MCF 10A (cell line): ENCODE results near the gene SPTBN2. TPM values are rescaled to one million over a fixed set of nuclear protein-coding genes. Genes with fewer than 3 reads are reported as not detected.

Source experiments
- BruUV-seq: library from RNA; stranded (reverse); fragments of 400-500 nt; replicated peaks from 2 replicates; lab custom pipeline; 2021; lab: Mats Ljungman, UMichigan
- CTCF ChIA-PET: fragments of 300-600 bp; sonication (Branson Sonifier 250); formaldehyde crosslinking; extraction: SDS; loops from one replicate; lab custom pipeline; 2021; ENCODE audit warnings: antibody characterized with exemption, inconsistent platforms; lab: Yijun Ruan, JAX
- POLR2A ChIA-PET: fragments of 300-600, 350-650 bp; sonication (Branson Sonifier 250); formaldehyde crosslinking; extraction: SDS; loops from one replicate; lab custom pipeline; 2020; ENCODE audit warnings: antibody characterized with exemption, inconsistent platforms; lab: Yijun Ruan, JAX
- DNase-seq: peaks from one replicate; pipeline ENCODE4 v3.0.0-alpha.2; 2018; ENCODE audit not compliant: unreplicated experiment
- H3K27ac Mint-ChIP-seq: one replicate; pipeline ENCODE4 v1.8.0; 2022; ENCODE audit warnings: mild to moderate bottlenecking, low read depth, mixed read lengths; ENCODE audit not compliant: unreplicated experiment
- H3K27me3 Mint-ChIP-seq: one replicate; pipeline ENCODE4 v1.8.0; 2022; ENCODE audit warnings: mixed read lengths; ENCODE audit not compliant: insufficient read depth, unreplicated experiment
- H3K36me3 Mint-ChIP-seq: one replicate; pipeline ENCODE4 v1.8.0; 2022; ENCODE audit warnings: mild to moderate bottlenecking, moderate library complexity, mixed read lengths; ENCODE audit not compliant: insufficient read depth, unreplicated experiment
- H3K4me1 Mint-ChIP-seq: one replicate; pipeline ENCODE4 v1.8.0; 2022; ENCODE audit warnings: mixed read lengths; ENCODE audit not compliant: insufficient read depth, unreplicated experiment
- H3K4me3 Mint-ChIP-seq: one replicate; pipeline ENCODE4 v1.8.0; 2022; ENCODE audit warnings: mild to moderate bottlenecking, moderate library complexity, mixed read lengths; ENCODE audit not compliant: unreplicated experiment
- H3K9me3 Mint-ChIP-seq: one replicate; pipeline ENCODE4 v1.8.0; 2022; ENCODE audit warnings: mixed read lengths; ENCODE audit not compliant: unreplicated experiment
- CTCF ChIP-seq: fragments of 200-600 bp; IDR thresholded peaks from one replicate; pipeline ENCODE4 v1.8.0; 2022; ENCODE audit warnings: antibody characterized with exemption, mild to moderate bottlenecking; ENCODE audit not compliant: unreplicated experiment
- intact Hi-C: fragments of 100-400 bp; cut with micrococcal nuclease; formaldehyde crosslinking; loops from 2 replicates; pipeline ENCODE4 v1.14.1; 2022
- total RNA-seq: library from RNA; stranded (reverse); gene quantifications from 2 replicates; pipeline ENCODE4 v1.2.3, GENCODE V29; 2022

Gene SPTBN2
- total RNA-seq, 1 experiment from 2014 or later: 47.2 TPM

GRCh38 chr11:66767666-66768065, 38.6 kb upstream of the SPTBN2 start:
- Mint-ChIP-seq H3K27ac (peak overlapping the region; percentile 90), H3K9me3 (no peaks in the 10 kb centered on the region), H3K4me3 (peak overlapping the region; percentile 53), H3K4me1 (peaks cover 38% of the 10 kb centered on the region), H3K36me3 (peaks cover 18% of the 10 kb centered on the region), H3K27me3 (no peaks in the 10 kb centered on the region)
- intact Hi-C loops: no loop called here
- ChIA-PET POLR2A (interaction anchor here (0.6 to 11.9 kb wide), 18 partner anchors 8 to 606 kb away, joined by 3 to 145 read pairs (median 6); partner anchors contain the start of genes CLCF1, MRPL11, RBM4B and RCE1), CTCF (interaction anchor here (0.6 to 1.4 kb wide), 6 partner anchors 15 to 382 kb away, joined by 3 to 10 read pairs (median 3); no protein-coding TSS in a partner anchor)
- BruUV-seq: no TSS peak
- DNase-seq: no peak
- TF ChIP-seq CTCF: no peak

- intact Hi-C loops: no loop called here
- ChIA-PET CTCF (interaction anchor here (0.6 to 1.2 kb wide), 3 partner anchors 16 to 43 kb away, joined by 3 read pairs; no protein-coding TSS in a partner anchor), POLR2A (interaction anchor here (0.6 to 11.9 kb wide), 14 partner anchors 14 to 495 kb away, joined by 3 to 145 read pairs (median 9); partner anchors contain the start of genes MRPL11, RBM4B, RCE1 and SPTBN2)
- Mint-ChIP-seq H3K36me3 (peaks cover 21% of the 10 kb centered on the region), H3K4me1 (peaks cover 38% of the 10 kb centered on the region), H3K9me3 (no peaks in the 10 kb centered on the region), H3K27me3 (no peaks in the 10 kb centered on the region), H3K4me3 (peak overlapping the region; percentile 19), H3K27ac (peak overlapping the region; percentile 77)
- no peak for TF ChIP-seq CTCF
- DNase-seq: no peak
- no TSS peak for BruUV-seq
Measured at GRCh38 chr11:66766681-66767080, 37.7 kb upstream of the SPTBN2 start.

- BruUV-seq: no TSS peak
- POLR2A ChIA-PET: interaction anchor here (0.6 to 11.9 kb wide), 3 partner anchors 15 to 21 kb away, joined by 3 to 145 read pairs (median 5); a partner anchor contains a TSS
- no peak for DNase-seq
- intact Hi-C loops: no loop called here
- Mint-ChIP-seq H3K4me1 (peaks cover 10% of the 10 kb centered on the region), H3K36me3 (peaks cover 58% of the 10 kb centered on the region), H3K27ac (no peak overlapping the region), H3K27me3 (no peaks in the 10 kb centered on the region), H3K9me3 (no peaks in the 10 kb centered on the region), H3K4me3 (no peak overlapping the region)
- CTCF ChIA-PET: interaction anchor here (0.6 to 0.9 kb wide), 2 partner anchors 72 to 1203 kb away, joined by 3 to 8 read pairs; no protein-coding TSS in a partner anchor
- TF ChIP-seq CTCF: no peak
Measured at GRCh38 chr11:66762088-66762487, 33.1 kb upstream of the SPTBN2 start.

GRCh38 chr11:66752148-66752547, 23.1 kb upstream of the SPTBN2 start:
- TF ChIP-seq CTCF: no peak
- Mint-ChIP-seq H3K36me3 (peaks cover 15% of the 10 kb centered on the region), H3K27me3 (no peaks in the 10 kb centered on the region), H3K4me3 (no peak overlapping the region), H3K9me3 (no peaks in the 10 kb centered on the region), H3K27ac (no peak overlapping the region), H3K4me1 (peaks cover 15% of the 10 kb centered on the region)
- POLR2A ChIA-PET: interaction anchor here (0.6 to 2.1 kb wide), 4 partner anchors 11 to 100 kb away, joined by 3 to 8 read pairs (median 4); no protein-coding TSS in a partner anchor
- CTCF ChIA-PET: interaction anchor here (1.2 kb wide), 1 partner anchor 19 kb away, joined by 3 read pairs; no protein-coding TSS in a partner anchor
- intact Hi-C loops: no loop called here
- no TSS peak for BruUV-seq
- DNase-seq: no peak
